ENCODE data around the gene HDAC4. TPM values are rescaled to one million over a fixed set of nuclear protein-coding genes. Genes with fewer than 3 reads are reported as not detected.

HDAC4 gene
- total RNA-seq, 2 donors from 2014 or later = 38.7 to 50.9 TPM

- intact Hi-C loops (cut with DNase I, micrococcal nuclease) = no loop called here
- ATAC-seq = no peak
- DNase-seq = peak in 1 of 2 donors; percentile 13
Observed at GRCh38 chr2:239376351-239376750, 24.5 kb downstream of the HDAC4 start.

GRCh38 chr2:239375278-239376061 lies 25.4 kb downstream of the HDAC4 start:
- ATAC-seq (peak; percentile 33), DNase-seq (peak in 1 of 2 donors; percentile 25)
- intact Hi-C loops (cut with DNase I, micrococcal nuclease) = no loop called here

DNA sequence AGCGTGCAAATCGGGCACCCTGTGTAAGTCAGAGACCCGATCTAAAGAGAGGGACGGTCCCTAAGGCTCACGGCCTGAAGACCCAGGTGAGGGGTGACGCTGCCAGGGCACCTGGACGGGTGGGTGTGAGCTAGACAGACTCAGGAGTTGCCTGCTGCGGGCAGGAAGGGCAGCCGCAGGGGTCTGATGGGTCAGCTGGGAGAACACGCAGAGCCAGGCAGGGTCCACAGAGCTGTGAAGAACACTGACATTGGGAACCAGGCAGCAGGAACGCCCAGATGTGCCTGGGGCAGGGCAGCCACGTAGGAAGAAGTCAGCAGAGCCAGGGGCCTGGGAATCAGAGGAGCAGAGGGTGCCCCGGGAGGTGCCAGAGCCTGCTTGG lies 25.9 kb downstream of the HDAC4 start:
- ATAC-seq (no peak), DNase-seq (peak in 1 of 2 donors; percentile 23)
- intact Hi-C loops (cut with DNase I, micrococcal nuclease) = no loop called here

GRCh38 chr2:239372835-239373234 lies 28.0 kb downstream of the HDAC4 start:
- intact Hi-C loops (cut with DNase I, micrococcal nuclease) = no loop called here
- ATAC-seq = no peak
- DNase-seq = no peak

DNA sequence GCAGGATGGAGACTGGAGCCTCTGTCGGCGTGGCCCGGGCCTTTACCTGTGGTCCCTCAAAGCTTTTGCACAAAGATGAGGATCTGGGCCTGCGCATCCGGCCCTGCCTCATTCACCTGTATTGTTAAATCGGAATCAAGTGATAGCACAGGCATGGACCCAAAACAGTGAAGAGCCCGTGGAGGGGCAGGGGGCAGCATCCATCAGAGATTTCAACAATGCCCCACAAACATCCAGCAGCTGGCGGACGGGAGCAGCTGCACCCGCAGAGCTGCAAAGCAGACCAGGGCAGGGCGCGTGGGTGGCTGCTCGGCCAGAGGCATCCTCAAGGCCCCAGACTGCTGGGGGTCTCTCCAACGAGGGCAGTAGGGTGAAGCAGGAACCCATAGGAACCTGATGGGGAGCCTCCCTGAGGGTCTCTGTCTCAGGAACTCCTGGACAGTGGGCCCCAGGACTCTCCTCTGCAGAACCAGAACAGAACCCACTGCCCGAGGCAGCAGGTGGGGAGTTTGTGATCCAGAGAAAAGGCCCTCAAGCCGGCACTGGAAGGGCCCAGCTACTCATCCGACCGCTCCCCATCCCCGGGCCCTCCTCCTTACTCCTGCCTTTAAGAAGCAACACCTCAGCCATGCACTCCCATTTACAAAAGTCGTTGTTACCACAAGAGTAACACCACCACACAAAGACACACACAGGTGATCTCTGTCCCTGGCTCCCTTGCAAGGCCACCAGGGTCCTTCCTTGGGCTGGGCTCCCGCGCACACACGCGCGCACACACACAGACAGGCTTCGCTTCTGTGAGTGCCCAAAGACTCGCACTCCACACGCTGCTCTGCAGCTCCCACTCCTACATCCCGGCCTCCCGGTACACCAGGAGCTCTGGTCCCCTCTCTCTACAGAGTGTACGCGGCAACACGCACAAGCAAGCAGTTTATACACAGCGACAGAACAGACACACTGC lies 28.8 kb downstream of the HDAC4 start:
- intact Hi-C loops (cut with DNase I, micrococcal nuclease) = no loop called here
- ATAC-seq (no peak), DNase-seq (peak in 1 of 2 donors; percentile 13)

DNA sequence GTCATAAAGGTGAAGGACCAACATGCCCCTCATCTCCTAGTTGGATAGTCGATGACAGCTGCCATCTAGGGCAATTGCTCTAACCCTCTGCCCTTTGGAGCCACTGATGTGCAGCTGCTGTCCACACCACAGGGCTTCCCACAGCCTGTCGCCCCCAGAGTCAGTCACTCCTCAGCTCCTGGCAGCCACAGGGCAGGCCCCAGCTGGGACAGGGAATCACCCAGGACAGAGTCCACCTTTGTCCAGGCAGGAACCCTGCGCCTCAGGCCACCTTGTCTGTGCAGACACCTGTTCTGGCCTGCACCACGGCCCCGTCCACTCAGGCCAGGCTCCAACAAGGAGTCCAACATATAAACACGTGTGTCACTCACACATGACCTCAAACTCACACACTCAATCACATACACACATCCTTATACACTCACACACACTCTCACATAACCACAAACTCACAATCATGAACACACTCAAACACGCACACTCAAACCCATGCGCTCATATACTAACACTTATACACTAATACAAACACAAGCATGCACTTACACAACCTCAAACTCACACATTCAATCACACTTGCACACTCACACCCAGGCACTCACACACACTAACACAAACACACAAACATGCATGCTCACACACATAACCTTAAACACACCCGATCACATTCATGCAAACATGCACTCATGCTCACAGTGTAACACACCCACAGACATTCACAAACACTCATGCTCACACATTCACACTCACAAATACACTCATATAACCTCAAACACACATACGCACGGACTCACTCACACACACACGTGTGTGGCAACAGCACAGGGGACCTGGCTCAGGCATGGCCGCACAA lies 29.7 kb downstream of the HDAC4 start:
- DNase-seq (peak in 1 of 2 donors; percentile 20), ATAC-seq (no peak)
- intact Hi-C loops (cut with DNase I, micrococcal nuclease) = no loop called here

GRCh38 chr2:239370403-239370802 lies 30.4 kb downstream of the HDAC4 start:
- ATAC-seq (no peak), DNase-seq (peak in 1 of 2 donors; percentile 28)
- intact Hi-C loops (cut with DNase I, micrococcal nuclease) = no loop called here

DNA sequence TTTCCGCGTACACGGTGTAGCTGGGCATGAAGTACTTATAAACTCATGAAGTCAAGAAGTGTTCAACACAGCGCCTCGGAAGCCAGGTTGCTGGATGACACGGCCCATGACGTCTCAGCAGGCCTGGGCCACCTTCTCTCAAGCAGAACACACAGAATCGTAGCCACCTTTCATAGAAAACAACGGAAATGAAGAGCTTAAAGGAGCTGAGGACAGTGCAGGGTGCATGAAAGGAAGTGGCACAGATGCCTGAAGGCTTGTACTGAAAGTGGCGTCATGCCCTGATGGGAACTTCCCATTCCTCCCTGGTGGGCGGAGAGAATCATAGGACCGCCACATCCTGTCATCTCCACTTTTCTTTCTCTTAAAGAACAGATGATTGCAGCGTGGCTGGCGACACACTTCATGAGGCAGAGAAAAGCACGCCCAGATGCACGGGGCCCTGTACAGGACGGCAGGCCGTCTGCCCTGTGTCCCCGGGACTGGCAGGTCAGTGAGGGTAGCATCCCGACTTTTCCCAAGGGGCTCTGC lies 31.1 kb downstream of the HDAC4 start:
- DNase-seq = peak in 1 of 2 donors; percentile 46
- ATAC-seq = peak; percentile 26
- intact Hi-C loops (cut with DNase I, micrococcal nuclease) = no loop called here

DNA sequence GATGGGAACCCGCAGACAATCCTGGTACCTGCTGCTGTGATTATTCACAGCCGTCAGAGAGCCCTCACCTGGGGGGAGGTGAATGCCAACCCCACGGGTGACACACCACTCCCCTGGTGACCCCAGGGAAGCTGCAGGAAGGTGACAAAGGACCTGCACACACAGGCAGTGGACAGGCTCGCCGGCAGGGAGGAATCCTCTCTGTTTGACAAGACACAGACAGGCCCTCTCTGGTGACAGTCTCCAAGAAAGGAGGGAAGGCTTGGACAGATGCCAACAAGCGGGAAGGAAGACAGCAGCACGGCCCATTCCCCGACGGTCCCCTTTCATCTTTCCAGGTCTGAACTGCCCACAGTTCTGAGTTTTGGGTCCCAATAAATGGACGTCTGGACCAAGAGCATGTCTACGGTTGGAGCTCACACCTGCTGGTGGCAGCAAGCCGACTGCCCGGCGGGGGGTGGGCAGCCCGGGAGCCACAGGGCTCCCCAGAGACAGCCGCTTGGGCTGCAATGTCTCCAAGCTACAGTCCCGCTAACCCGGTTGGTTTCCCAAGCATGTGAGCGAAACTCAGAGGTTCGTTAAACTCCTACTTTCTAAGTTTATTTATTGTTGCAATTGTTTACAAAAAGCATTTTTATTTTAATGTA lies 31.8 kb downstream of the HDAC4 start:
- ATAC-seq (no peak), DNase-seq (peak in 1 of 2 donors; percentile 15)
- intact Hi-C loops (cut with DNase I, micrococcal nuclease) = no loop called here

DNA sequence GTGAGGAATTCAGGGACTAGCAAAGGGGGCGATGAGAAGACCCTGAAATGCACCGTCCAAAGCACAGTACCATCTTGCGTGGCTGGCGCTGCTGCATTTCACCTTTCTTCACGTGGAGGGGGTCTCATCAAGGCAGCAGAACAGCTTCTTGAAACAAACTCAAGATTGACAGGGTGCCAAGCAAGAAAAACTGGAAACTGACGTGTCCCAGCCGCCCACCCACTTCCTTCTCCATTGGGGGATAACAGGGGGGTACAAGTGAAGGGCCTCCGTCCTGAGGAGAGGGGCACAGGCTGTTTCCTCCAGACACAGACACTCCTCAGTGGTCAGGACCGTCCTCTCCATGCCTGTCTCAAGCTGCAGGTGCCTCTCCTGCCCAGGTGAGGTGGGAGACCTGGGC lies 32.5 kb downstream of the HDAC4 start:
- ATAC-seq (no peak), DNase-seq (no peak)
- intact Hi-C loops (cut with DNase I, micrococcal nuclease) = no loop called here

DNA sequence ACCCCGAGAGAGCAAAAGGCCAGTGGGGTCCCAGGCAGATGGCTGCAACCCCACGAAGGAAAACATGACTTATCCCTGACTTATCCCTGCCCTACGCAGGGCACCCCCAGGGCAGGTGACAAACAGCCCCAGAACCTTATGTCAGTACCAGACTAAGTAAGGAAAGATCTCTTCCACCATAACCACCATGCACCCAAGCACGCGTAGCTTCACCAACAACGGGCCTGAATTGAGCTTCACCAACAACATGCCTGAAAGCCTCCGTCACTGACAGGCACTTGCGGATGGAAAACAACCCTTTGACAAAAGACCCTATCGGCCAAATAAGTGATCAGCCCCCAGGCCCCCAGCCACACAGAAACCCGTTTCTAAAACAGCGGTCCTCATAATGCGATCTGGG lies 34.1 kb downstream of the HDAC4 start:
- no peak for ATAC-seq
- intact Hi-C loops (cut with DNase I, micrococcal nuclease) = no loop called here
- peak in 1 of 2 donors; percentile 14 for DNase-seq

DNA sequence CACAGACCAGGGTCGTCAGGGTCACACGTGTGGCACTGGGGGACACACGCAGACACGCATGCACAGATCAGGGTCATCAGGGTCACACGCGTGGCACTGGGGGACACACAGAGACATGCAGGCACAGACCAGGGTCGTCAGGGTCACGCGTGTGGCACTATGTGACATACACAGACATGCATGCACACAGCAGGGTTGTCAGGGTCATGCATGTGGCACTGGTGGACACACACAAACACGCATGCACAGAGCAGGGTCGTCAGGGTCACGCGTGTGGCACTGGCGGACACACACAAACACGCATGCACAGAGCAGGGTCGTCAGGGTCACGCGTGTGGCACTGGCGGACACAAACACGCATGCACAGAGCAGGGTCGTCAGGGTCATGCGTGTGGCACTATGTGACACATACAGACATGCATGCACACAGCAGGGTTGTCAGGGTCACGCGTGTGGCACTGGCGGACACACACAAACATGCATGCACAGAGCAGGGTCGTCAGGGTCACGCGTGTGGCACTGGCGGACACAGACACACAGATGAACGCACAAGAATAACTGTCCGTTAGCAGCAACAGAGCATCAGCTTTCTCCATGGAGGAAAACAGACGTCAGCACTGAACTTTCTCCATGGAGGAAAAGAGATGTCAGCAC lies 34.9 kb downstream of the HDAC4 start:
- intact Hi-C loops (cut with DNase I, micrococcal nuclease) = no loop called here
- no peak for ATAC-seq
- DNase-seq = peak in 1 of 2 donors; percentile 9

- DNase-seq (peak in 1 of 2 donors; percentile 21), ATAC-seq (no peak)
- intact Hi-C loops (cut with DNase I, micrococcal nuclease) = no loop called here
Observed at GRCh38 chr2:239365071-239365781, 35.6 kb downstream of the HDAC4 start.

DNA sequence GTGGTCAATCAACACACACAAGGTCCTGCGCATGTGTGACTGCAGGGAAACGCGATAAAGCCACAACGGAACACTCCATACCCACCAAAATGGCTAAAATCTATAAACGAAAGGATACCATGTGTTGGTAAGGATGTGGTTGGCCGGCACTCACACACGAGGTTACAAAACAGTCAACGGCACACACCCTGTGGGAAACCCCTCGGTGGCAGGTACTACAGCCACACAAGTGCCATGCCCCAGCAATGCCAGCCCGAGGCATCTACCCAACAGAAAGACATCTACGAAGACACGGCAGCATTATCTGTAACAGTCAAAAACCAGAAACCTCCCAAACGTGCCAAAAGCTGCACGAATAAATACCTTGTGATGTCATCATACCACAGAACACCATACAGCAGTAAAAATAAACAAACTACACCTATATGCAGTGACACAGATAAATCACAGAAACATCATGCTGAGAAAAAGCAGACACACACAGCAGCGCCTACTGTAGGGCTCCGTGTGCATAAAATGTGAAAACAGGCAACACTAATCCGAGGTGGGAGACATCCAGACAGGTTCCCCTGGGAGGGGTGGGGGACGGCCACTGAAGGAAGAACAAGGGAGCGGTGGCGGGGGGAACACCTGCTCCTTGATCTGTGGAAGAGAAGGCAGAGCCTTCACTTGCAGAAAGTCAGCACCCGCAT lies 36.7 kb downstream of the HDAC4 start:
- peak in 1 of 2 donors; percentile 22 for DNase-seq
- intact Hi-C loops (cut with DNase I, micrococcal nuclease) = no loop called here
- no peak for ATAC-seq

DNA sequence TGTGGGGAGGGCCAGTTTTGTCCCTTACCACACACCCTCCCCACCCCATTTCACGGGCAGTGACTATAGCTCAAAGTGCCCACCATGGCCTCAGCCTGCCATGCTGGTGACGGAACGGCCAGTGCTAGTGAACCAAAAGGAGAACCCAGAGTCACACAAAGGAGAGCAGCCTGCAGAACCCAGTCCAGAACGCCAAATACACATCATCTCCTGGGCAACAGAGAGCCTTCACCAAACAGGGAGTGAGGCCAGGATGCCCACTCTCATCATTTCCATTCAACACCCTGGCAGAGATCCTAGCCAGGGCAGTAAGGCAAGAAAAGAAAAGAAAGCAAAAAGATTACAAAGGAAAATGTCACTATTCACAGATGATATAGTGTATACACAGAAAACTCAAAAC lies 38.3 kb downstream of the HDAC4 start:
- DNase-seq (no peak), ATAC-seq (no peak)
- intact Hi-C loops (cut with DNase I, micrococcal nuclease) = no loop called here

DNA sequence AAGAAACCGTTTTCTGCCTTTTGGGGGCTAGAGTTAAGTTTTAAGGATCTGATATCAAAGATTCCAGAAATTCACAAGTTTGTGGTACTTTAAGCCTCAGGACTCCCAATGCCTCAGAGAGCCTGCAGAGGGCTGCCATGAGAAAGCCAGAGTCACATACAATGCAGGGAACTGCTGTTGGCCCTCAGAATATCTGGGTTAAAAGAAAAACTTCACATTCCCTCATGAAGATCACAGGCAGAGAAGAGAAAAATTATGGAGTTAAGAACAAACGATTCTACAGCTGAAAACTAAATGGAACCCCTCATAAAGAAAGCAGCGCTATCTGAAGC lies 39.5 kb downstream of the HDAC4 start:
- no peak for ATAC-seq
- no peak for DNase-seq
- intact Hi-C loops (cut with DNase I, micrococcal nuclease) = no loop called here

Measured in left colon (tissue), 2 donors.